Coronary artery (tissue), 2 donors: ENCODE results near the gene GAS6.
"Not testable (repeated sequence)": the region's sequence is repeated elsewhere in the genome, so short reads cannot be mapped to it uniquely, and the experiment has no call there.

ENCODE experiments used
- DNase-seq: peaks from one replicate; pipeline ENCODE4 v3.0.0-alpha.2; 2017; ENCODE audit warnings: low spot score
- H3K27ac ChIP-seq, 2 donors: fragments of 200-600 bp; sonication (generic); one replicate each; pipeline ENCODE4 v1.5.1; 2016 to 2019
- H3K4me3 ChIP-seq: fragments of 200-600 bp; sonication (generic); 2 replicates; pipeline ENCODE4 v1.5.1; 2016; ENCODE audit warnings: mild to moderate bottlenecking, moderate library complexity
- TF ChIP-seq, protein P1 (sequence below): fragments of 200-600 bp; sonication (generic); IDR thresholded peaks from one replicate; pipeline ENCODE4 v1.5.1; 2019; ENCODE audit warnings: antibody characterized with exemption

Gene GAS6

DNA sequence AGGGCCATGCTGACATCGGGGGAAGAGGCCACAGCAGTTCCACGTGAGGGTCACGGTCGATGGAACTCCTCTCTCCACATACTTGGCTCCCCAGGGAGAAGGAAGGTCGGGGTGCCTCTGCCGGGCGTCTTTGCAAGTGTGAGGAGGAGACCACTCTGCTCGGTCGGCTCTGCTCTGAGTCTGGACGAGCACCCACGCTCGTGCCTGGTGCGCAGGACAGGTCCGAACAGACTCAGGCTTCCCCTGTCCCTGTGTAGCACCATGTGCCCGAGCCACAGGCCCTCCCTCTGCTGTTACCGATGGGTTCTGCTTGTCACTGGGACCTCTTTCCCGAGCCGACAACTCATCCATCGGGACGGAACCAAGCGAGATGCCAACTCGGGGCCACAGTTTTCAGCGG, 69.8 kb downstream of the GAS6 start:
- H3K4me3 ChIP-seq: no peak overlapping the region
- TF ChIP-seq, protein P1, sequence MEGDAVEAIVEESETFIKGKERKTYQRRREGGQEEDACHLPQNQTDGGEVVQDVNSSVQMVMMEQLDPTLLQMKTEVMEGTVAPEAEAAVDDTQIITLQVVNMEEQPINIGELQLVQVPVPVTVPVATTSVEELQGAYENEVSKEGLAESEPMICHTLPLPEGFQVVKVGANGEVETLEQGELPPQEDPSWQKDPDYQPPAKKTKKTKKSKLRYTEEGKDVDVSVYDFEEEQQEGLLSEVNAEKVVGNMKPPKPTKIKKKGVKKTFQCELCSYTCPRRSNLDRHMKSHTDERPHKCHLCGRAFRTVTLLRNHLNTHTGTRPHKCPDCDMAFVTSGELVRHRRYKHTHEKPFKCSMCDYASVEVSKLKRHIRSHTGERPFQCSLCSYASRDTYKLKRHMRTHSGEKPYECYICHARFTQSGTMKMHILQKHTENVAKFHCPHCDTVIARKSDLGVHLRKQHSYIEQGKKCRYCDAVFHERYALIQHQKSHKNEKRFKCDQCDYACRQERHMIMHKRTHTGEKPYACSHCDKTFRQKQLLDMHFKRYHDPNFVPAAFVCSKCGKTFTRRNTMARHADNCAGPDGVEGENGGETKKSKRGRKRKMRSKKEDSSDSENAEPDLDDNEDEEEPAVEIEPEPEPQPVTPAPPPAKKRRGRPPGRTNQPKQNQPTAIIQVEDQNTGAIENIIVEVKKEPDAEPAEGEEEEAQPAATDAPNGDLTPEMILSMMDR: no peak
- DNase-seq: no peak
- H3K27ac ChIP-seq: no peak overlapping the region

DNA sequence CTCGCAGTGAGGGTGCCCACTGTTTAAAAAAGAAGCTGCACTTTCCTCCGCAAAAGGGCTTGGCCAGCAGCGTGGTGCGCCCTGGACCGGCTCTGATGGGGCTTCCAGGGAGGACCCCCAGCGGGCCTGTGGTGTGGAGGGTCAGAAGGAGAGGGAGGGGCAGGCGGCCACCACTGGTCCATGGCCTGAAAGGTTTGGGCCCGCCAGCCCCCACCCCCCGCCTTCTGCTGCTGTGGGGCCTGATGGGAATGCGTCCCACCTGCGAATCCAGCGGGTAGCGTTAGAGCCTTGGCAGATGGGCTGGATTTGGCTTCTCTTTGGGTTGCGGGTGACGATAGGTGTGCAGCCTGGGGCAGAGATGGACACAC, 70.2 kb downstream of the GAS6 start:
- DNase-seq: no peak
- Histone ChIP-seq H3K4me3 (no peak overlapping the region), H3K27ac (no peak overlapping the region)
- TF ChIP-seq, protein P1: no peak

DNA sequence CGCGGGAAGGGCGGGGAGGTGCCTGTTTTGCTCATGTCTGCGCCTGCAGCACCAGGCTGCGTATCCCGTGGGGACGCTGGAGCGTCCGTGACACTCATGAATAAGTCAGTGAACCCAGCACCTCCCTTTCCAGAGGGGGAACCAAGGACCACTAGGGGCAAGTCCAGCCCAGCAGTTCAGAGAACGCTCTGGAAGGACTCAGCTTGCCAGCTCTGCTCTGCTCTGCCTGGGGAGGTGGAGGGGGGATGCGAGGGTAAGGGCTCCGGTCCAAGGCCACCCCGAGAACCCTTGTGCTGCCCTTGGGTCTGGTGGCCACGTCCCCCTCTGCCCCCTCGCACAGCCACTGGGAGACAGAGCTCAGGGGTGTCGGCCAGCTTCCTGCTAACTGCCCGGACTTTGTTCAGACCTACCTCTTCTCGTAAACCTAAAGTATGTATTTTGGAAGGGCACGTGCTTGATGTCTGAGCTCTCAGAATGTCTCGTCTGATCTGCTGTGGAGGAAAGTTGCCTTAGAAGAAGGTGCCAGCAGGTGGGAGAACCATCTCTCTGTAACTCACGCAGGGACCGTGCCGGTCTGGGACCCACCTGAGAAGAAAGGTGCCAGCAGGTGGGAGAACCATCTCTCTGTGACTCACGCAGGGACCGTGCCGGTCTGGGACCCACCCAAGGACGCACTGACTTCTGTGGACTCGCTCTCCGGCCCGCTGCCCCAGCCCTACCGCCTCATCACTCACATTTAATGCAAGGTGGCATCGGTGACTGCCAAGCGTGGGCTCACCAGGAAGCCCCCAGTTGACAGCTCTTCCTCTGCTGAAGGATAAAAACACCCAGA, 70.8 kb downstream of the GAS6 start:
- no peak overlapping the region for H3K4me3 ChIP-seq
- TF ChIP-seq, protein P1: no peak
- no peak for DNase-seq
- H3K27ac ChIP-seq: no peak overlapping the region

DNA sequence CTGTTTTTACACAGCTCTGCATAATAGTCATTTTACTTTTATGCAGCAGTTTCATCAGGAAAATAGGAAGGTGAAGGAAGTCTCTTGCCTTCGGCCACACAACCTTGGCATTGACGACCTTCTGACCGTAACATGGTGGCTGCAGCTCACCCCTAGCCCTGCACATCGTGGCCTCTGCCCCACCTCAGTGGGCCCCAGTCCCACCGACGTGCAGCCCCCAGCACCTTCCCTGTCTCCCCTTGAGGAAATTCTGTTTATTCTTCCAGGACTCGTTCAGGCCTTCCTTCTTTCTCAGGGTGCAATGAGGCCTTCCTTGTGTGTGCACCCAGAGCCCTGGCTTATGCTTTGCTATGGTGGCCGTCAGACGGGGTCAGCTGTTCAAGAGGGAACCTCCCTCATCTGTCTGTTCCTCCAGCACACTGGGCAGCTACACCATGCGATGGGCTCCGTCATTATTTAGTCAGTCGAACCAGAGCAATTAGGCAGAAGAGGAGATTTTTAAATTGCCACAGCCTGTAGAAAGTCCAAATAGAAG, 71.6 kb downstream of the GAS6 start:
- TF ChIP-seq, protein P1: no peak
- no peak overlapping the region for H3K4me3 ChIP-seq
- DNase-seq: no peak
- no peak overlapping the region for H3K27ac ChIP-seq

- Histone ChIP-seq H3K4me3 (no peak overlapping the region), H3K27ac (no peak overlapping the region)
- DNase-seq: no peak
- TF ChIP-seq, protein P1: no peak
Measured at GRCh38 chr13:113791761-113792160, 72.1 kb downstream of the GAS6 start.

DNA sequence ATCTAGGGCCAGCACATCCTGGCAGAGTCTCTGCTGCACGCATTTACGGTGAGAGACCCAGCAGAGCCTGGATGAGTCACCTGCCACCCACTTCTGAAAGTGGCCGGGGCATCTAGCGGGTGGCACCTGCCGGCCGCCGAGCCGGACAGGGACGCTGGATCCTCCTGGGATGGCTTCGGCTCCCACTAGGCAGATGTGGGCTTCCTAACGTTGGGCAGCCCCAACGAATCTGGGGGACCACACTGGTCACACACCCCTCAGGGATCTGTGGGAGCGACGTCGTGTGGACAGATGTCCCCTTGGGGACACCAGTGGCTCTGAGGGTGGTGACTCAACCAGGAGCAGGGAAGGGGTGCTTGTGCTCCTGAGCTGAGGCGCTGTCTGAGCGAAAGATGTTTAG, 72.7 kb downstream of the GAS6 start:
- Histone ChIP-seq H3K4me3 (no peak overlapping the region), H3K27ac (no peak overlapping the region)
- TF ChIP-seq, protein P1: no peak
- DNase-seq: no peak

DNA sequence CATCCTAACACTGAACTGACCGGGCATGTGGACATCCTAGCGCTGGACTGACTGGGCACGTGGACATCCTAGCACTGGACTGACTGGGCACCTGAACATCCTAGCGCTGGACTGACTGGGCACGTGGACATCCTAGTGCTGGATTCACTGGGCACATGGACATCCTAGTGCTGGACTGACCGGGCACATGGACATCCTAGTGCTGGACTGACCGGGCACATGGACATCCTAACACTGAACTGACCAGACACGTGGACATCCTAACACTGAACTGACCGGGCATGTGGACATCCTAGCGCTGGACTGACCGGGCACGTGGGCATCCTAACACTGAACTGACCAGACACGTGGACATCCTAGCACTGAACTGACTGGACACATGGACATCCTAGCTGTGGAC, 73.9 kb downstream of the GAS6 start:
- DNase-seq, H3K27ac ChIP-seq, H3K4me3 ChIP-seq: not testable (repeated sequence)
